Measurements from ENCODE around the gene BHLHE23.

Gene BHLHE23

DNA sequence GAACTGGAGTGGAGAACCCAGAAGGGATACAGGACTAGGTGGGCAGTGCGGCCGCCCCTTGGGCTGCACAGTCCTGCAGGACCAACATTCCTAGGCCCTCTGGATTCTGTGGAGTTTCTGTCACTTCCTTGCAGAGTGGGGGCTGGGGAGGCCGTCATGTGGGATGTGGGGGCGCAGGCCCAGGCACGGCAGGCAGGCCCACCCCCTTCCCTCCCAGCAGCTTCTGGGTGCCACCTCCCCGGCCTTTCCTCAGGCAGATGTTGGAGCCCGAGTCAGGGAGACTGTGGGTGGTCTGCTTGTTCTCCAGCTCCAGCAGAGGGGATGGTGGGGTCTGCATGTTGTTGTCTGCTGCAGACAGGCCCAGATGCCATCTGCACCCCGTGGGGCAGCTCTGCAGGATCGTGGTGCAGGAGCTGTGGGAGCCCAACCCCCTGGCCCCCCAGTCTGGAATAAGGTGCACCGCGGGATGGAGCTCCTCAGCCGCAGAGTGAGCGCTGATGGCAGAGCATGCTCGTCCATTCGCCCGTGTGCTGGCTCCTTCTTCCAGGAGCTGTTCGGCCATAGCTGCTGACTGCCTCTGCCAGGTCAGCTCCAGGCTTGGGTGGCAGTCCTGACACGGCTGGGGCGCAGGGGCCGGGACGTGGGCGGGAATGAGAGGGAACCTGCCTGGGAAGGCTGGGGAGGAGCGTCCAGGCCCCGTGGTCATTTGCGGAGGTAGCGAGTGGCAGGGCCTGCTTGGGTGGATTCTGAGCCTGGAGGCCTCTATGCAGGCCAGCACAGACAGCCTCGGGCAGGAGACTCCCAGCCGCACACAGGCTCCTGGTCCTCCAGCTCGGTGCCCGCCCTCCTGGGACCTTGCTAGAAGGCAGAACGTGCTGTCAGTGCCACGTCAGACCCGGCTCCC, 36.2 kb downstream of the BHLHE23 start:
- DNase-seq: no peak

- DNase-seq: no peak
These were observed 36.8 kb downstream of the BHLHE23 start for GRCh38 chr20:62969939-62970306.

GRCh38 chr20:62969179-62969760, 37.5 kb downstream of the BHLHE23 start:
- DNase-seq: no peak

DNA sequence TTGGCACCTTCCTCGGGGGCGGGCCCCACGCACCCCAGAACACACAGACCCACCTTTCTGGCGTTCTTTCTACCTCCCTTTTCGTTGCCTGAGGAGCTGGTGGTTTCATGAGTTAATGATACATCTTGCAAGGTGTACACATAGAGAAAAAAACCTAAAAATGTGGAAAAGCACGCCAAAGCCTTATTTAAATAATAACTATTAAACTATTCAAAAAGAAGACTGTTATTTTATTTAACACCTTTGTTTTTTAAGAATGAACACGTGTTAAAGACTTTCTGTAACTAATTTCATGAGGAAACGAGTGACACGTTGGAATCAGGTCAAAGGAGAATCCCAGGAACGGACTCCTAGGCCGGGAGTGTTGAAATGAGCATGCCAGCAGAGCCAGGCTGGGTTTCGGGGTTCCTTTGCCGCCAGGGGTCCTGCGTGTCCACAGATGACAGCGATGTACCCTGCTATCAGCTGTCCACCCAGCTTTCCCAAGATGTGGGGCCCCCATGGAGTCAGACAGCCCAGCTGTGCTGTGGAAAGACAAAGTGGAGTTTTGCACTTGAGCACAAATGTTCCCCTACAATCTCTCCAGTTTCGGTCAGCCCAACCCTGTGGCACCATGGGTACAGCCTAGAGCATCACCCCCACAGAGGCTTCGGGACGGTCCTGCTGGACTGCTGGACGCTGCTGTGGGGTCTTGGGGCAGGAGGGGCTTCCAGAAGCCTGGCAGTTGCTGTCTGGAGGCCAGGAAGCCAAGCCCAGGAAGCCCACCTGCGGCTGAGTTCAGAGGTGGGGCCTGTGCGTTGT, 38.2 kb downstream of the BHLHE23 start:
- no peak for DNase-seq

GRCh38 chr20:62967628-62968351, 39.0 kb downstream of the BHLHE23 start:
- no peak for DNase-seq

GRCh38 chr20:62967149-62967501, 39.6 kb downstream of the BHLHE23 start:
- DNase-seq: no peak

- no peak for DNase-seq
These were observed 40.3 kb downstream of the BHLHE23 start for GRCh38 chr20:62966212-62967148.

DNA sequence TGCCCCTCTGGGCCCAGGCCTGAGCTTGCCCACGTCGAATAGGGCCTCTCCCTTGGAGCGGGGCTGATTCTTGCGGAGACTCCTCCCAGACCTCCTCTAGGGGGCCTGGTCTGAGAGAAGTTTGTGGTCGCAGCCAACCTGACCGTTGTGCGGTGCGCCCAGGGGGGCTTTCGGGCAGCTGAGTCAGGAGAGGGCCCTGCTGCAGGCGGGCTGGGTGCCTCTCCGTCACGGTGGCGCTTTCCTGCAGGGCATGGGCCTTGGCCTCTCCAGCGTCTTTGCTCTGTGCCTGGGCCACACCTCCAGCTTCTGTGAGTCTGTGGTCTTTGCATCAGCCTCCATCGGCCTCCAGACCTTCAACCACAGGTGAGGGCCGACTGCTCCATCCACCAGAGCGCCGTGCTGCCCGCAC, 41.4 kb downstream of the BHLHE23 start:
- no peak for DNase-seq

GRCh38 chr20:62964700-62965099, 42.1 kb downstream of the BHLHE23 start:
- DNase-seq: no peak

DNA sequence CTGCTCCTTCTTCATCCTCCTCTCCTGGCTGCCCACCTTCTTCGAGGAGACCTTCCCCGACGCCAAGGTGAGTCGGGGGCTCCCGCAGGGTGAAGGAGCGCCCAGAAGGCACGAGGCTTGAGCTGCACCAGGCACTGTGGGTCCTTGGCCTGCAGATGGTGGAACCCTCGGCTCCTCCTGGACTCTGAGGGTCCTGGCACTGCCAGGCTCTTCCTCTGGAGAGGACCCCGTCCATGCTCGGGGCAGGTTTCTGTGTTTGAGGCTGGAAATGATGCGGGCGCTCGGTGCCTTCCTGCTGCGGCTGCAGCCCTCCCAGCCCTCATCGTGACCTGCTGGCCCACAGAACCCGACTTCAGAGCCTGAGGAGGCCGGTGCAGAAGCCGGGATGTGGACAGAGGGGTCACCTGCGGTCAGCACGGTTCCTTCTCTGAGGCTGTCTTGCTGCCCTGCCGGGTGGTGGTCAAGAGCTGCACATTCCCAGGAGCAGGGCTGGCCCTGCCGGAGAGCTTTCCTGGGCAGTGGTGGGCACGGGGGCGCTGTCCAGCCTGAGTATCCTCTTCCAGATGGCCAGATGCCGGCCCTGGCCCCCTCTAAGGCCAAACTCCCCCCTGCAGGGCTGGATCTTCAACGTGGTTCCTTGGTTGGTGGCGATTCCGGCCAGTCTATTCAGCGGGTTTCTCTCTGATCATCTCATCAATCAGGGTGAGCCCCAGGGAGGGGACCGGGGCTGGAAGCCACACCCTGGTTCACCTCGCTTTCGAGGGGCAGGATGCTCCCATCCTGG, 43.0 kb downstream of the BHLHE23 start:
- DNase-seq: no peak

DNA sequence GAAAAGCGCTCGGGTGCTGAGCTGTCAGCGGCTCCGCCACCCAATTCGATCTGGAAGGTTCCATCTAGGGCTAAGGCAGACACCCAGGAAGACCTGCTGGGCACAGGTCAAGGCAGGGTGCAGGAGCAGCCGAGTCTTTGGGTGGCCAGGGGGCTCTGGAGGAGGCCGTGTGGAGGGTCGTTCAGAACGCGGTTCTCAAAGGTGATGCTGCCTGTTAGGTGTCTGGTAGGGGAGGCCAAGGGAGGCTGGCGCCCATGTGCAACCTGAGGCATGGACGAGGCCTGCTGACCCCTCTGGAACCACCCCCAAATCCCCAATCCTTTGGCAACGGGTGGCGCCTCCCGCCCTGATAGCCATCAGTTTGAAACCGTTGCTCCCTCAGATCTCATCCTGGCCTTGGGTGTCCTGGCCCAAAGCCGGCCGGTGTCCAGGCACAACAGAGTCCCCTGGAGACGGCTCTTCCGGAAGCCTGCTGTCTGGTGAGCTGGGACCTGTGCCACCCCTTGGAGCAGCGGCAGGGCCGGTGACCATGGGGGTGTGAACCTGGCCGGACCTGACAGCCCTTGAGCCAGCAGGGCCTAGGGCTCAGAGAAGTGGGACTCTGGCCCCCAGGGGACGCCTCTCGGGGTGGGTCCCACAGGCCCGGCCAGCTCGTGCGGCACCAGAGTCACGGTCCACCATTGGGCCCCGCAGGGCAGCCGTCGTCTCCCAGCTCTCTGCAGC, 43.7 kb downstream of the BHLHE23 start:
- no peak for DNase-seq

DNA sequence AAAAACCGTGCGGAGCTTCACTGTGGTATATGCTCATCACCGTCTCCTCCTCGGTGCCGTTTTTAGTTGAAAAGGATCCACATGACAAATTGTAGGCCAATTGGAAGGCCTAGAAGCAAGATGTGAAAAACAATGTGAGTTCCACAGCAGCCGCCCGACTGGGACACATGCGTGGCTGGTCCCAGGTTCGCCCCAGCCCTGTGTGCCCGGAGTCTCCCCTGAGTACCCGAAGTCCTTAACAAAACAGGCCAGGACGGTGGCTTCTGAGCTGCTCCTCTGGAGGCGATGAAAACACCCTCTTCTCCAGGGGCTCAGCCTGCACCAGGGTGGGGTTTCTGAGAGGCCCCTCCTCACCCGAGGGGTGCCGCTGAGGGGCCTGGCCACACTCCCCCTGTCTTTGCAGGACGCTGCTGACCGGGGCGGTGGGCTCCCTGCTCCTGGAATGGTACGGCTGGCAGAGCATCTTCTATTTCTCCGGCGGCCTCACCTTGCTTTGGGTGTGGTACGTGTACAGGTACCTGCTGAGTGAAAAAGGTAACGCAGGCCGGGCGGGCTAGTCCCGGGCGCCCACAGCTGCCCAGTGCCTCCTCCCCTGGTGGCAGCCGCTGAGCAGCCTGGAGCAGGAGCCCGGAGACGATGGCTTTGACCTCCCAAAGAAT, 44.4 kb downstream of the BHLHE23 start:
- DNase-seq: no peak

- DNase-seq: no peak
These were observed 45.0 kb downstream of the BHLHE23 start for GRCh38 chr20:62961799-62962198.

- peak; percentile 85 for DNase-seq
These were observed 45.4 kb downstream of the BHLHE23 start for GRCh38 chr20:62961310-62961783.

- peak; percentile 96 for DNase-seq
These were observed 46.1 kb downstream of the BHLHE23 start for GRCh38 chr20:62960446-62961309.

DNA sequence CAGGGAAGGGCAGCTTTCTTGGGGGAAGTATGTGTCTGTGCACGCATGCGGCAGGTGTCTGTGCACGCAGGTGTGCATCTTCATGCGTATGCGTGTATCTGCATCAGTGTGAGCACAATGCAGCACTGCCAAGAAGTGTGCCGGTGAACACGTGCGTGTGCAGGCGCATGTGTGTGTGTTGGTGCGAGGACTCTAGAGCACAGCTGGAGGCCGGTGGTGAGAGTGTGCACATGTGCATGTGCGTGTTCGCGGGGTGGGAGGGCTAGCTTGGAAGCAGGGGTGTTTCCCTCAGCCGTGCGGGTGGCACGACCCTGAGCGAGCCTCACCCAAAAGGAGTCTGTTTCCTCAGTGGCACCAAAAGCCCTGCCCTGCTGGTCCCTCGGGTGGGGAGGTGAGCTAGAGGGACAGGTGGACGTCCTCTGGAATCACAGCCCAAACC, 46.7 kb downstream of the BHLHE23 start:
- DNase-seq: no peak

- DNase-seq: no peak
These were observed 47.4 kb downstream of the BHLHE23 start for GRCh38 chr20:62959101-62959971.

All from NCI-H82 (cell line).